NCI-H2081 (cell line): ENCODE data around the gene HOXB1.

Experiments used
- DNase-seq, 2 experiments: peaks; one replicate each; lab custom pipeline; 2025; lab: John Stamatoyannopoulos, UW

The HOXB1 gene

GRCh38 chr17:48567646-48568354, 37.0 kb upstream of the HOXB1 start:
- DNase-seq, result no peak

- no peak for DNase-seq
Observed at GRCh38 chr17:48567209-48567608, 36.4 kb upstream of the HOXB1 start.

GRCh38 chr17:48566717-48567116, 35.9 kb upstream of the HOXB1 start:
- no peak for DNase-seq

- no peak for DNase-seq
Observed at GRCh38 chr17:48565925-48566710, 35.3 kb upstream of the HOXB1 start.

- DNase-seq, result no peak
Observed at GRCh38 chr17:48565022-48565554, 34.3 kb upstream of the HOXB1 start.

GRCh38 chr17:48564188-48565021, 33.6 kb upstream of the HOXB1 start:
- no peak for DNase-seq

GRCh38 chr17:48563867-48564187, 33.0 kb upstream of the HOXB1 start:
- no peak for DNase-seq

- DNase-seq, result no peak
Observed at GRCh38 chr17:48563385-48563838, 32.6 kb upstream of the HOXB1 start.

GRCh38 chr17:48562934-48563333, 32.1 kb upstream of the HOXB1 start:
- no peak for DNase-seq

GRCh38 chr17:48561884-48562810, 31.3 kb upstream of the HOXB1 start:
- DNase-seq, result no peak

GRCh38 chr17:48559840-48560817, 29.3 kb upstream of the HOXB1 start:
- DNase-seq, result no peak

GRCh38 chr17:48559122-48559839, 28.5 kb upstream of the HOXB1 start:
- DNase-seq, result no peak

GRCh38 chr17:48558831-48559121, 28.0 kb upstream of the HOXB1 start:
- no peak for DNase-seq

GRCh38 chr17:48558057-48558830, 27.4 kb upstream of the HOXB1 start:
- DNase-seq, result no peak

- no peak for DNase-seq
Observed at GRCh38 chr17:48556576-48557401, 26.0 kb upstream of the HOXB1 start.

- no peak for DNase-seq
Observed at GRCh38 chr17:48556229-48556575, 25.4 kb upstream of the HOXB1 start.

- peak; percentile 70 to 87 for DNase-seq
Observed at GRCh38 chr17:48555258-48556228, 24.7 kb upstream of the HOXB1 start.
